ENCODE results near the gene SELP.

SELP gene

DNA sequence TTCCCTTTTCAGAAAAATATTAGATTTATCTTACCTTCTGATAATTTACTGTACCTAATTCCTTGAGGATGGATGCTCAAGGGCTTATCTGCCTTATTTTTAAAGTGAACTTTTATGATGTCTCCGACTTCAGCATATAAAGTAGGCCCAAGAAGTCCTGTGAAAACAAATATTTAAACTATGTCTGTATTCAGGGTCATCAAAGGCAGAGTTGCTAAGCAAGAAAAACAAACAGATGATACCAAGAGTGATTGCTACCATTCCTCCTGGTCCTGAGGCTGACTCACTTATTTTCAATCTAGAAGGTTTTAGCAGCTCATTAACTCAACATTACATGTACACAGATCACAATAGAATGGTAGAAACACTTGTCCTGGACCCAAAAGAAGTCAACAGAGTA lies 57.7 kb downstream of the SELP start:
- DNase-seq: no peak

- DNase-seq: no peak
These were observed 58.5 kb downstream of the SELP start for GRCh38 chr1:169571450-169571849.

GRCh38 chr1:169570172-169570574 lies 59.8 kb downstream of the SELP start:
- DNase-seq: no peak

DNA sequence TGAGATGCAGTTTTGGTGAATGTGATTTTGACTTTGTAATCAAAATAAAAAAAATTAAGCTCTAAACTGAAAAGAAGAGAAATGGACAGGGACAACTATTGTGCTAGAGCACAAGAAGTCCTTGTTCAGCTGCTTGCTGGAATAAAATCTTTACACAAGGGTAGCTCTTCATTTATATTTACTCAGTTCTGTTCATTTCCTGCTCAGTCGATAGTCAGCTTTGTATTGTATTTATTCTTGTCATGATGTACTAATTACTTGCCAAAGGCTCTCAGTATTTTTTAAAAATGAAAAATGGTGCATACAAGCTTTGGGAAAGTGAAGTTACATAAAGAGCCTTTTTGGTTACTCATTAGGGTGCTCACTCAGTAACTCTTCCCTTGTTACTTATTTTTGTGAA lies 61.4 kb downstream of the SELP start:
- DNase-seq: no peak

DNA sequence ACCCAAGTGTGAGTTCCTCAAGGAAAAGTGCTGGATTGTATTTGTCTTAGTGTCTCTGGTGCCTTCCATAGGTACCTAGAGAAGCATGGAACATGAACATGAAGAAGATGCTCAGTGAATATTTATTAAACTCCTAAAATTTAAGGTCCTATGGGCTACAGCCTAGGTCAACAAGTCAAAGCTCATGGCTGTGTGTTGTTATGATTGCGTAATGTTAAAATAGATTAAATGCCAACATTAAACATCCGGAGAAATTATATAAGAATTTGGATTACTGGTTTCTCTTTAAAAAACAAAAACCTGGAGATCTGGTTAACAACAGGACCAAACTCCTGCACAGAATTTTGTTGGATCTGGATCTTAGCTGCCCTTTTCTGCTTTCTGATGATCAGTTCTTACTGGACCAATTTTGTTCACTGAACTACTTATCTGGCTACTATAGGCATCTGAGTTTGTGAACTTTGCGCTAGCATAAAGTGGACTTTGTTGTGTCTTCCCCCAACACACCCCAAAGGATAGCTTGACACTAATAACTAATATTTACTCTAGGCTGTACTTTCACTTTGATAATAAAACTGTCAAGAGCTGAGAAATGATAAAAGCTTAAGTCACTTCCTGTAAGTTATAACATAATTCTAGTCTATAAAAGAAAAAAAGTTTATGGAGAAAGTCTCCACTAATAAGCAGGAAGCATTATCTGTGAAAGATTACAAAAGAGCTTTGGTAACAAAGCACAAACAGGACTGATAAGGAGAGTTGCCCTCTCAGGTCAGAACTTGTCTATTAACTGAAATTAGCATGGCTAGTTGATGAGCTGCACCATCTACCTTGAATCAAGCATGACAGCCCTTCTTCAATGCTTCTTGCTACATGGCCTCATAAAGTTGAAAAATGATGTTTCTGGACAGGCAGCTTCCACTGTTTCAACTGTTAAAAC lies 64.3 kb downstream of the SELP start:
- no peak for DNase-seq

GRCh38 chr1:169563650-169564049 lies 66.3 kb downstream of the SELP start:
- no peak for DNase-seq

DNA sequence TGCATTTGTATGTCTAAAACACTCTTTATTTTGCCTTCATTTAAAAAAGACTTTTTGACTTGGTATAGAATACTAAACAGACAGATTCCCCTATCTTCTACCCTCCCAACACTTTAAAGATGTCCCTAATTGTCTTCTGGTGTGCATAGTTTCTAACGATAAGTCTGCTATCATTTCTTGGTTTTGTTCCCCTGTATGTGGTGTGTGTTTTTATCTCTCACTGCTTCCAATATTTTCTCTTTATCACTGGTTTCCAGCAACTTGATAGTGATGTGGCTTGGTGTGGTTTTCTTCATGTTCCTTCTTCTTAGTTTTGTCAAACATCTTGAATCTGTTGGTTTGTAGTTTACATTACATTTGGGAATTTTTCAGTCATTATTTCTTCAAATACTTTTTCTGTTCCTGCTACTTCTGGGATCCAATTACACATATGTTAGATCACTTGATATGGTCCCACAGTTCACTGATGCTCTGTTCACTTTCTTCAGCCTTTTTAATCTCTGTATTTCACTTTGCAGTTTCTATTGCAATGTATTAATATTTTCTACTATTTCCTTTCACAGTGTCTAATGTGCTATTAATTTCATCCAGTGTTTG lies 66.8 kb downstream of the SELP start:
- DNase-seq: no peak

GRCh38 chr1:169561692-169562091 lies 68.2 kb downstream of the SELP start:
- no peak for DNase-seq

- no peak for DNase-seq
These were observed 72.8 kb downstream of the SELP start for GRCh38 chr1:169557131-169557530.

GRCh38 chr1:169550294-169550693 lies 79.6 kb downstream of the SELP start:
- peak; percentile 54 for DNase-seq

DNA sequence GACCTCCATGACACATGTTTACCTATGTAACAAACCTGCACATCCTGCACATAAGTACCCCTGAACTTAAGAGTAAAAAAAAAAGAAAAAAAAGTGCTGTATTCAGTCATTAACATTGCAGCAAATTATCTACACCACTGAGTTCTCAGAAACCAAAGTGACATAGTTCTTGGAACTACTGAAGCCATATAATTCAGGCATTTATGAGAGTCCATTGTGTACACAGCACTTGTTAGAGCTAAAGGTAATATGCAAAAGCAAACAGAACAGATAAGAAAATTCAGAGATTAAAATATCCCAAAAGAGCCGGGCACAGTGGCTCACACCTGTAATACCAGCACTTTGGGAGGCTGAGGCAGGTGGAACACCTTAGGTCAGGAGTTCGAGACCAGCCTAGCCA lies 81.6 kb downstream of the SELP start:
- no peak for DNase-seq

DNA sequence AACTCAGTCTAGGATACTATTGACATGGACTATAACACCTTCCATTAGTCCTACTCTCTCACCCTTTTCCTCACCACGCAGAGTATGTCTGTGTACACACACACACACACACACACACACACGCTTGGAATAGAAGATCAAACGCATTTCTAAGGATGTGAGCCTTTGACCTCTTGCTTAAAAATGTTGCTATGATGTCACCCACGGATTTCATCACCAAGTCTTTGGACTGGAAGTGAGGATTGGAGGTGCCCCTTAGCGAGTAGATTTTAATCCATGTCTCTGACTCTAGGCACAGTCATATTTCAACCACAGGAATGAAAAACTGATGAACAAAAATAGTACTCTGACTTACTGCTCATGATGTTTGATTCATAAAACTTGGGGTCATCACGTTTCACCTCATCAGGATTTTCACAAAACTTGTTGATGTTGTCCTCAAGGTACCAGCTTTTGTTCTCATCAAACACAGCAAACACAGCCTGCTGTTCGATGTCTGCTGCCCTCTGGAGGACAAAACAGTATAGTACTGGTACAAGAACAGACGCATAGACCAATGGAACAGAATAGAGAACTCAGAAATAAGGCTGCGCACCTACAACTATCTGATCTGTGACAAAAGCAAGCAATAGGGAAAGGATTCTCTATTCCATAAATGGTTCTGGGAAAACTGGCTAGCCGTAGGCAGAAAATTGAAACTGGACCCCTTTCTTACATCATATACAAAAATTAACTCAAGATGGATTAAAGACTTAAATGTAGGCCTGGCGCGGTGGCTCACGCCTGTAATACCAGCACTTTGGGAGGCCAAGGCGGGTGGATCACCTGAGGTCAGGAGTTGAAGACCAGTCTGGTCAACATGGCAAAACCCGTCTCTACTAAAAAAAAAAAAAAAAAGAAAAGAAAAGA lies 83.6 kb downstream of the SELP start:
- DNase-seq: peak; percentile 72

- DNase-seq: no peak
These were observed 84.5 kb downstream of the SELP start for GRCh38 chr1:169545472-169545871.

- no peak for DNase-seq
These were observed 90.7 kb downstream of the SELP start for GRCh38 chr1:169538998-169539871.
